RWPE2 (cell line): ENCODE measurements around the gene SPRTN.

Experiments used
- ATAC-seq: fragments of 200-7000 bp; cut with Tn5 transposase; 3 replicates; pipeline ENCODE4 v1.9.1; 2021; ENCODE audit warnings: low read depth
- DNase-seq: peaks from one replicate; pipeline ENCODE4 v3.0.0-alpha.2; 2020; ENCODE audit warnings: low spot score
- H3K27ac ChIP-seq: fragments of 450-650 bp; 2 replicates; pipeline ENCODE4 v1.5.1; 2017; ENCODE audit warnings: mild to moderate bottlenecking; ENCODE audit not compliant: poor library complexity, severe bottlenecking
- H3K27me3 ChIP-seq: fragments of 250-450 bp; sonication (Bioruptor Pico); 2 replicates; pipeline ENCODE4 v1.5.1; 2021; ENCODE audit warnings: mild to moderate bottlenecking, moderate library complexity; ENCODE audit not compliant: insufficient read depth, poor library complexity, severe bottlenecking
- H3K36me3 ChIP-seq: fragments of 250-450 bp; sonication (Bioruptor Pico); 2 replicates; pipeline ENCODE4 v1.5.1; 2020; ENCODE audit warnings: low read depth, mild to moderate bottlenecking, moderate library complexity
- H3K4me1 ChIP-seq: fragments of 250-450 bp; sonication (Bioruptor Pico); 2 replicates; pipeline ENCODE4 v1.5.1; 2021; ENCODE audit warnings: mild to moderate bottlenecking, moderate library complexity; ENCODE audit not compliant: insufficient read depth, poor library complexity, severe bottlenecking
- H3K4me3 ChIP-seq: fragments of 250-450 bp; sonication (Bioruptor Pico); 2 replicates; pipeline ENCODE4 v1.5.1; 2021; ENCODE audit warnings: mild to moderate bottlenecking, moderate library complexity; ENCODE audit not compliant: severe bottlenecking
- H3K9me3 ChIP-seq: fragments of 250-450 bp; sonication (Bioruptor Pico); 2 replicates; pipeline ENCODE4 v1.5.1; 2021; ENCODE audit warnings: mild to moderate bottlenecking, moderate library complexity; ENCODE audit not compliant: severe bottlenecking
- CTCF ChIP-seq: fragments of 450-650 bp; IDR thresholded peaks from one replicate; pipeline ENCODE4 v1.5.1; 2017; ENCODE audit warnings: mild to moderate bottlenecking, moderate library complexity; ENCODE audit not compliant: poor library complexity, severe bottlenecking

SPRTN gene

GRCh38 chr1:231338270-231339128 lies at the start of gene SPRTN:
SPRTN (plus strand) TSS chr1:231338293; CDS start chr1:231338384, 91 bp downstream.
- DNase-seq (no peak), ATAC-seq (peak; percentile 71)
- TF ChIP-seq CTCF, result no peak
- H3K27me3 ChIP-seq, result no peaks in the 10 kb centered on the region
- peak within 1 kb of the TSS; percentile 79 for H3K4me3 ChIP-seq
- H3K27ac ChIP-seq, result peak within 1 kb of the TSS; percentile 80
- peaks cover 35% of the 10 kb centered on the region for H3K36me3 ChIP-seq
- H3K9me3 ChIP-seq, result no peaks in the 10 kb centered on the region
- H3K4me1 ChIP-seq, result peaks cover 21% of the 10 kb centered on the region

GRCh38 chr1:231295938-231296337 lies 42.2 kb upstream of the SPRTN start:
- H3K27ac ChIP-seq, result no peak overlapping the region

GRCh38 chr1:231301990-231302389 lies 36.1 kb upstream of the SPRTN start:
- Histone ChIP-seq H3K36me3 (no peaks in the 10 kb centered on the region), H3K4me3 (no peak overlapping the region), H3K27me3 (no peaks in the 10 kb centered on the region), H3K9me3 (no peaks in the 10 kb centered on the region), H3K4me1 (no peaks in the 10 kb centered on the region), H3K27ac (no peak overlapping the region)
- DNase-seq, result no peak
- ATAC-seq, result no peak
- no peak for TF ChIP-seq CTCF

More at GRCh38 chr1:231295938-231296337, 42.2 kb upstream of the SPRTN start:
- H3K9me3 ChIP-seq, result no peaks in the 10 kb centered on the region
- DNase-seq (no peak), ATAC-seq (no peak)
- no peak overlapping the region for H3K4me3 ChIP-seq
- no peaks in the 10 kb centered on the region for H3K4me1 ChIP-seq
- no peaks in the 10 kb centered on the region for H3K36me3 ChIP-seq
- TF ChIP-seq CTCF, result no peak
- no peaks in the 10 kb centered on the region for H3K27me3 ChIP-seq

GRCh38 chr1:231310391-231310934 lies 27.6 kb upstream of the SPRTN start:
- no peaks in the 10 kb centered on the region for H3K4me1 ChIP-seq
- no peaks in the 10 kb centered on the region for H3K27me3 ChIP-seq
- ATAC-seq (no peak), DNase-seq (no peak)
- TF ChIP-seq CTCF, result no peak
- no peak overlapping the region for H3K4me3 ChIP-seq
- no peaks in the 10 kb centered on the region for H3K36me3 ChIP-seq
- H3K9me3 ChIP-seq, result no peaks in the 10 kb centered on the region
- H3K27ac ChIP-seq, result no peak overlapping the region
